AG04449 (cell line): ENCODE data around the gene SEMA3A.

ENCODE experiments used
- CTCF ChIA-PET: fragments of 350-600 bp; formaldehyde crosslinking; extraction: SDS; loops from one replicate; lab custom pipeline; 2021; ENCODE audit warnings: antibody characterized with exemption; lab: Yijun Ruan, JAX
- POLR2A ChIA-PET: fragments of 400-600, 350-600 bp; formaldehyde crosslinking; extraction: SDS; loops from one replicate; lab custom pipeline; 2020; ENCODE audit warnings: antibody characterized with exemption, inconsistent platforms; lab: Yijun Ruan, JAX
- DNase-seq: peaks from one replicate; pipeline ENCODE4 v3.0.0-alpha.2; 2010; ENCODE audit warnings: low read depth, low spot score
- H3K4me3 ChIP-seq: 2 replicates; pipeline ENCODE4 v1.5.1; 2011; ENCODE audit warnings: low read depth, mild to moderate bottlenecking, control low read depth, low read length
- TF ChIP-seq, protein P1 (sequence below): IDR thresholded peaks from one replicate; pipeline ENCODE4 v1.5.1; 2011; ENCODE audit warnings: mild to moderate bottlenecking, moderate library complexity, low read length, control low read depth, inconsistent platforms; ENCODE audit not compliant: insufficient read depth; ENCODE audit errors: missing control alignments

The SEMA3A gene

GRCh38 chr7:84191842-84192241 lies 2.7 kb downstream of the SEMA3A start:
- CTCF ChIA-PET = interaction anchor here (0.9 kb wide), 1 partner anchor 456 kb away, joined by 3 read pairs; no protein-coding TSS in a partner anchor
- POLR2A ChIA-PET = no interaction called here
- H3K4me3 ChIP-seq = peak overlapping the region; percentile 1
- TF ChIP-seq, protein P1, sequence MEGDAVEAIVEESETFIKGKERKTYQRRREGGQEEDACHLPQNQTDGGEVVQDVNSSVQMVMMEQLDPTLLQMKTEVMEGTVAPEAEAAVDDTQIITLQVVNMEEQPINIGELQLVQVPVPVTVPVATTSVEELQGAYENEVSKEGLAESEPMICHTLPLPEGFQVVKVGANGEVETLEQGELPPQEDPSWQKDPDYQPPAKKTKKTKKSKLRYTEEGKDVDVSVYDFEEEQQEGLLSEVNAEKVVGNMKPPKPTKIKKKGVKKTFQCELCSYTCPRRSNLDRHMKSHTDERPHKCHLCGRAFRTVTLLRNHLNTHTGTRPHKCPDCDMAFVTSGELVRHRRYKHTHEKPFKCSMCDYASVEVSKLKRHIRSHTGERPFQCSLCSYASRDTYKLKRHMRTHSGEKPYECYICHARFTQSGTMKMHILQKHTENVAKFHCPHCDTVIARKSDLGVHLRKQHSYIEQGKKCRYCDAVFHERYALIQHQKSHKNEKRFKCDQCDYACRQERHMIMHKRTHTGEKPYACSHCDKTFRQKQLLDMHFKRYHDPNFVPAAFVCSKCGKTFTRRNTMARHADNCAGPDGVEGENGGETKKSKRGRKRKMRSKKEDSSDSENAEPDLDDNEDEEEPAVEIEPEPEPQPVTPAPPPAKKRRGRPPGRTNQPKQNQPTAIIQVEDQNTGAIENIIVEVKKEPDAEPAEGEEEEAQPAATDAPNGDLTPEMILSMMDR = no peak
- no peak for DNase-seq

DNA sequence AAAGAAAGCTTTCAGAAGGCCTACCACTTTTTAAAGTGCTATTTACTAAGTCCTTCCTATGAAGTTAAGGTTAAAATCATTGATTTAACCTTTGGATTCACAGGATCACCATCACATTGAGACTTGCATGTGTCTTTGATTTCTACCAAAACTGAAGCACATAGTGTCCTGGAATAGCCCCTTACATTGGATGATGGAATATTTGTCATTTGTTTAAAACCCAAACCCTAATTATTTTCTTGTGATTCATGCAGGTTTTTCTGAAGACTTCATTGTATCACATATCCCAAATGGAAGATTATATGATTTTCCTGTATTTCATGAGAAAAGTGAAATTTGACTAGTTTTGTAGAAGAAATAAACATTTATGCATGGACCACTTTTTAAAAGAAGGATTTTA lies 3.3 kb downstream of the SEMA3A start:
- CTCF ChIA-PET = no interaction called here
- POLR2A ChIA-PET = no interaction called here
- no peak for DNase-seq
- TF ChIP-seq, protein P1 = no peak
- no peak overlapping the region for H3K4me3 ChIP-seq

- ChIA-PET POLR2A (no interaction called here), CTCF (interaction anchor here (1.2 to 4.0 kb wide), 4 partner anchors 211 to 832 kb away, joined by 3 to 12 read pairs (median 6); no protein-coding TSS in a partner anchor)
- TF ChIP-seq, protein P1 = no peak
- DNase-seq = no peak
- H3K4me3 ChIP-seq = no peak overlapping the region
These were observed 4.4 kb downstream of the SEMA3A start for GRCh38 chr7:84190016-84190705.

- CTCF ChIA-PET = interaction anchor here (1.1 to 4.0 kb wide), 5 partner anchors 11 to 833 kb away, joined by 3 to 12 read pairs (median 5); no protein-coding TSS in a partner anchor
- DNase-seq = no peak
- H3K4me3 ChIP-seq = no peak overlapping the region
- POLR2A ChIA-PET = interaction anchor here (0.8 kb wide), 1 partner anchor 74 kb away, joined by 3 read pairs; no protein-coding TSS in a partner anchor
- TF ChIP-seq, protein P1 = peak; percentile 38
These were observed 5.7 kb downstream of the SEMA3A start for GRCh38 chr7:84188786-84189405.

- H3K4me3 ChIP-seq = no peak overlapping the region
- POLR2A ChIA-PET = no interaction called here
- TF ChIP-seq, protein P1 = no peak
- DNase-seq = no peak
- CTCF ChIA-PET = interaction anchor here (1.1 to 4.0 kb wide), 4 partner anchors 10 to 834 kb away, joined by 3 to 12 read pairs (median 4); no protein-coding TSS in a partner anchor
These were observed 6.6 kb downstream of the SEMA3A start for GRCh38 chr7:84187813-84188510.
